Measurements from ENCODE around the gene ACKR1. TPM values are rescaled to one million over a fixed set of nuclear protein-coding genes. Genes with fewer than 3 reads are reported as not detected.

ACKR1 gene
- total RNA-seq, 2 experiments from 2014 or later: not detected

DNA sequence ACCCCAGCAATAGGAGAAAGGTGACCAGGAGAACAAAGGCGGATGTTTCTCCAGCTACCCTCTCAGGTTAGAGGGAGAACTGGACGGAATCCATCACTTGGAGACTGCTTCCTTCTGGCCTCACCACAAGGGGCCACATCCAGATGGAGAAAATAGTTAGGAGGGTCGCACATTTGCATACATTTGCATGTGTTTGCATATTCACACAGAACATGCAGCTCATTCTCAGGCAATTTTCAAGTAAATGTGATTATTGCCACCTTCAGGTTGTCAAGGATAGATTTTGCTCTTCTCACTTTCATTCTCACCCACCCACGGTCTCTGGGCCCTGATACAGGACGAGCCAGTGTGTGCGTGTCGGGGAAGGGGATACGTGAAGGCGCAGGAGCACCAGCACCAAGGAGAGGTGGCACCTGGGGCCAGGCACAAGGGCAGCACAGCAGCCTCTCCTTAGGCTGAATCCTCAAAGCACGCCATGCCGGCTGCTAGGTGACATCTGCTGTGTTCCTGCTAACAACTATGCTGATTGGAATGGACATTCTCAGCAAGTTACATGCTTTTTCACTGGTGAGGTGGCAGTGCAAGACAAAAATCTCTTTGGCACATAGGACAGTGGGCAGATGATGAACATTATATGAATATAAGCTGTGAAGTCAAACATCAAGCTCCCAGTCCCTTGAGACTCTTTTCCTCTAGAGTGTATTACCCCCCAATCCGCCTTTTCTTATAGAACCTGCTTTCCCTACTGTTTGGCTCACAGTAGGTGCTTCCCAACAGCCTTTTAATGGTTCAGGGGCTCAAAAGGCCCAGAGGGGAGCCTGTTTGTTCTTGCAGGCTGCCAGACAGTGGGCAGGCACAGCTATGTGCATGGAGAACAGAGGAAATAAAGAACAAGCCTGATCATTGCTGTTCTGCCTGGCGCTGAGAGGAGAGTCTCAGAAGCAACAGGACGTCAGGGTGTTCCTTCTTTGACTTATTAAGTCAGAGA is 14.3 kb downstream of the ACKR1 start:
- Mint-ChIP-seq H3K27ac (no peak overlapping the region), H3K36me3 (no peaks in the 10 kb centered on the region), H3K27me3 (peaks cover 6% of the 10 kb centered on the region), H3K4me1 (no peaks in the 10 kb centered on the region), H3K9me3 (no peaks in the 10 kb centered on the region), H3K4me3 (no peak overlapping the region)
- POLR2A ChIA-PET: no interaction called here
- DNase-seq (no peak), ATAC-seq (ENCODE audit: low read depth) (no peak)

DNA sequence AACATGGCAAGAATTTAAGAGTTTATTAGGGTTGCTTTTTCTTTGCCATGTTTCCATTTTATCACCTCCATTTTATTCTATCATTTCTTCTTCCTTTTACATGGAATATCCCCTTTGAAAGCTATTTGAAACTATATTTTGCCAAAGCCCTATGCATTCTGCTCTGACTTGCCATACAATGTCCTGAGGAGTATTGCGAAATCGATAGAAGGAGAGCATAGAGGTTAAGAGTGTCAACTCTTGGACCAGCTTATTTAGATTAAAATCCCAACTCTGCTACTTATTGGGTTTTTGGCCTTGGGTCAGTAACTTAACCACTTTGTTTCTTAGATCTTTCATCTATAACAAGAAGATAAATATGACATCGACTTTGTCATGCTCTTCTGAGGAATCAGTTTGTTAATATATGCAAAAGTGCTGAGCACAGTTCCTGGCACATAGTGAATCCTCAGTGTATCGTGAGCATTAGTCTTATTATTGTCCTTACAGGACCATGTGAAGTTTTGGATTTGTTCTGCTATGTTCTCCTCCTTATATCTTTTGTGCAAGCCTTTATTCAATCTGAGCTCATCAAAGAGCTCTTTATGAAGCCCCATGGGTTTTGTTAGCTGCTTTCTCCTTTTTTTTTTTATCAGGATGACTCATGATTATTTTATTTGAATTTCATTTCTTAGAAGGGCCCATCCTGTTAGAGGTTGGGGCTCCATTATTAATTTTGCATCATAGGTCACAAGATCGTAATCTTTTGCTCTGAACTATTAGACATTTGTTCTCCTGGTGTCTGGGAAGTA is 17.6 kb downstream of the ACKR1 start:
- POLR2A ChIA-PET: no interaction called here
- ATAC-seq (ENCODE audit: low read depth) (no peak), DNase-seq (no peak)
- Mint-ChIP-seq H3K9me3 (no peaks in the 10 kb centered on the region), H3K27ac (no peak overlapping the region), H3K36me3 (no peaks in the 10 kb centered on the region), H3K4me1 (no peaks in the 10 kb centered on the region), H3K27me3 (peaks cover 6% of the 10 kb centered on the region), H3K4me3 (no peak overlapping the region)

DNA sequence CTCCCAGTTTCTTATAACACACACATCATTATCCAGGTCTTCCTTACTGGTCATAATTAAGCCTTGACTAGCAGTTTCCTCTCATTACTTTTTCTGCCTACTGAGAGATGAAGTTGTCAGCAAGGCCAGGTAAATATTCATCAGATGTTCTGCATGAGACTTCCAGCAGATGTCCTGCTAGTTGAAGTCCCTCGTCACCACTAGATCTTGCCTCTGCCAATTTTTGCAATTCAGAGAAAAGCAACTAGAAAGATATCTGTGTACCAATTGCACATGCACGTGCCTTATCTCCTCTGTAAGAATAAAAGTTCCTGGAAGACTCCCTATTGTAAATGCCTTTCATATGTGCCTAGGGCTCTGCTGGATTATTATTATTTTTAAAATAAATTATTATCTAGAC is 18.3 kb downstream of the ACKR1 start:
- Mint-ChIP-seq H3K4me3 (no peak overlapping the region), H3K27ac (no peak overlapping the region)
- no peak for ATAC-seq (ENCODE audit: low read depth)

DNA sequence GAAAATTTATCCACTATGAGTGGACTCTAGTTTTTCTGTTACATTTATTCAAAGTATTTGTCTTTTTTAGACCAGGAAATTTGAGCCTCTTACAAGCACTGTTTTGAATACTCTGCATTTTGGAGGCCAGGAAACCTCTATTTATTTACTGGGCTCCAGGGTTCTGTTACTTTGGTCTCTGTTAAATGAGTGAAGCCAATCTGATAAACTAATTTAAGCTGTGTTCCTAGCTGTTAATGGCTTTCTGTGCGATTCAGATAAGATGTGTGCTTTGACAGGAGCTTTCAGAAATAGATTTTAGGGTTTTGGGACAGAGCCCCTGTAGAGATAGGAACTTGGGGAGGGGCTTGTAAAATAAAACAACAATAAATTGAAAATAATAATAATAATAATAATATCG is 23.9 kb downstream of the ACKR1 start:
- no peak for ATAC-seq (ENCODE audit: low read depth)

More for the DNA sequence above, 18.3 kb downstream of the ACKR1 start:
- Mint-ChIP-seq H3K4me1 (no peaks in the 10 kb centered on the region), H3K9me3 (no peaks in the 10 kb centered on the region), H3K27me3 (peaks cover 6% of the 10 kb centered on the region), H3K36me3 (no peaks in the 10 kb centered on the region)
- POLR2A ChIA-PET: no interaction called here
- no peak for DNase-seq

DNA sequence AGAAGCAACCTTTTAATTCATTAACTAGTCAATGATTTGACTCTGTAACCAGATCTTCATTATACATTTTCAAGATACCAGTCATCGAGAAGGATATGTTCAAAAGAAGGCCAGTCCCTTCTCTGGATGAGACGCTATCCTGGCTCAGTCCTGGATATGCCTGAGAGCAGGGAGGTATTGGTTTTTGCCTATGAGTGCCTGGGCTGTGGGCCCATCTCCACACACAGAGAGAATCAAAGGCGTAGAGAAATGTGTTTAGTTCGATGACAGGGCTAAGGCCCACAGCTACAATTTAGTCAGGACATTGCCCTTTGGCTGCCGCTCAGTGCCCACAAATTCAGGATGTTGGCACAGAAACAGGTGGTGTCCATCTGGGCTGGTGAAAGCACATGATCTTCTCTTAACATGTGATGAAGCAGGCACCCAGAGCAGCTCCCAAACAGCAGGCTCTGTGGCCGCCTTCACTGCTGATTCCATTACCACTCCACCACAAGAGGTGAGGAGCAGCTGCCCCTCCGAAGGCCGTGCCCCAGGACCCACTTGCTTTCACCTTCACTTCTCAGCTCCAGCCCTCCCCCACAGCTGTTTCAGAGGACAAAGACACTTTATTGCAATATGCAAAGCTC is 24.7 kb downstream of the ACKR1 start:
- POLR2A ChIA-PET: no interaction called here
- no peaks in the 10 kb centered on the region for H3K4me1 Mint-ChIP-seq
- H3K27me3 Mint-ChIP-seq: peaks cover 6% of the 10 kb centered on the region
- no peaks in the 10 kb centered on the region for H3K36me3 Mint-ChIP-seq
- no peak overlapping the region for H3K27ac Mint-ChIP-seq
- no peaks in the 10 kb centered on the region for H3K9me3 Mint-ChIP-seq
- no peak overlapping the region for H3K4me3 Mint-ChIP-seq
- ATAC-seq (ENCODE audit: low read depth) (no peak), DNase-seq (no peak)

More for the DNA sequence above, 23.9 kb downstream of the ACKR1 start:
- H3K27me3 Mint-ChIP-seq: peaks cover 6% of the 10 kb centered on the region
- no peak overlapping the region for H3K4me3 Mint-ChIP-seq
- POLR2A ChIA-PET: no interaction called here
- DNase-seq: no peak
- H3K9me3 Mint-ChIP-seq: no peaks in the 10 kb centered on the region
- H3K27ac Mint-ChIP-seq: no peak overlapping the region
- no peaks in the 10 kb centered on the region for H3K4me1 Mint-ChIP-seq
- H3K36me3 Mint-ChIP-seq: no peaks in the 10 kb centered on the region

GRCh38 chr1:159229896-159230295 is 25.2 kb downstream of the ACKR1 start:
- no peaks in the 10 kb centered on the region for H3K4me1 Mint-ChIP-seq

GRCh38 chr1:159239551-159240220 is 35.0 kb downstream of the ACKR1 start:
- Mint-ChIP-seq H3K9me3 (no peaks in the 10 kb centered on the region), H3K27me3 (peaks cover 8% of the 10 kb centered on the region), H3K27ac (no peak overlapping the region), H3K4me1 (peaks cover 4% of the 10 kb centered on the region), H3K36me3 (no peaks in the 10 kb centered on the region), H3K4me3 (no peak overlapping the region)
- DNase-seq (no peak), ATAC-seq (ENCODE audit: low read depth) (no peak)
- POLR2A ChIA-PET: no interaction called here

More at GRCh38 chr1:159229896-159230295, 25.2 kb downstream of the ACKR1 start:
- H3K27ac Mint-ChIP-seq: no peak overlapping the region
- H3K36me3 Mint-ChIP-seq: no peaks in the 10 kb centered on the region
- H3K4me3 Mint-ChIP-seq: no peak overlapping the region
- H3K9me3 Mint-ChIP-seq: no peaks in the 10 kb centered on the region
- POLR2A ChIA-PET: no interaction called here
- DNase-seq (no peak), ATAC-seq (ENCODE audit: low read depth) (no peak)
- peaks cover 5% of the 10 kb centered on the region for H3K27me3 Mint-ChIP-seq

DNA sequence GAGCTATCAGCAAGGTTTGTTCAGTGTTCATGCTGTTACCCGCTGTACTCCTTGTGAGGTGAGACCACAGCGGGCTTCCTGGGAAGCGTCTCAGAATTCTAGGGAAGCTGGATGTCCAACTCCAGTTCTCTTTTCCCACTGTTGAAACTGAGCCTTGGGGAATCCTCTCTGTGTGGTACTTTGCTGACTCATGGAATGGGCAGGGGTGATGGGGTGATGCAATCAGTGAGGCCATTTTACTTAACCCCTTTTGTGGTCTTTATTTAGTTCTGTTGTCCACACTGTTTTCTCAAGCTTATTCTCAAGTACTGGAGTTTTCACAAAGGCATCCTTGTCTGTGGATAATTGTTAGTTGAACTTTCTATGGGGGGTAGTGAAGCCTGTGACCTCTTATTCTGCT is 42.6 kb downstream of the ACKR1 start:
- Mint-ChIP-seq H3K27ac (no peak overlapping the region), H3K27me3 (peaks cover 3% of the 10 kb centered on the region), H3K36me3 (no peaks in the 10 kb centered on the region), H3K4me3 (no peak overlapping the region), H3K9me3 (no peaks in the 10 kb centered on the region), H3K4me1 (no peaks in the 10 kb centered on the region)
- ATAC-seq (ENCODE audit: low read depth) (no peak), DNase-seq (no peak)
- POLR2A ChIA-PET: no interaction called here

- Mint-ChIP-seq H3K36me3 (no peaks in the 10 kb centered on the region), H3K27me3 (peaks cover 3% of the 10 kb centered on the region), H3K27ac (no peak overlapping the region), H3K9me3 (no peaks in the 10 kb centered on the region), H3K4me3 (no peak overlapping the region), H3K4me1 (no peaks in the 10 kb centered on the region)
- DNase-seq (no peak), ATAC-seq (ENCODE audit: low read depth) (no peak)
- POLR2A ChIA-PET: no interaction called here
These were observed 43.6 kb downstream of the ACKR1 start for GRCh38 chr1:159248311-159248710.

GRCh38 chr1:159250638-159251216 is 46.1 kb downstream of the ACKR1 start:
- Mint-ChIP-seq H3K27me3 (peaks cover 3% of the 10 kb centered on the region), H3K9me3 (no peaks in the 10 kb centered on the region), H3K4me3 (no peak overlapping the region), H3K27ac (no peak overlapping the region), H3K36me3 (no peaks in the 10 kb centered on the region), H3K4me1 (no peaks in the 10 kb centered on the region)
- DNase-seq (no peak), ATAC-seq (ENCODE audit: low read depth) (no peak)
- POLR2A ChIA-PET: no interaction called here

All from activated naive CD8-positive, alpha-beta T cell treated with anti-CD3 and anti-CD28 coated beads, Interleukin-2, amount 10 ng/mL, durations not matched to agents 7 days and 5 days (primary cell).